ENCODE results near the gene SEC61A2. TPM values are rescaled to one million over a fixed set of nuclear protein-coding genes. Genes with fewer than 3 reads are reported as not detected.

Gene SEC61A2
- total RNA-seq, 4 donors from 2014 or later: 1.5 to 15.1 (median 7.6) TPM

DNA sequence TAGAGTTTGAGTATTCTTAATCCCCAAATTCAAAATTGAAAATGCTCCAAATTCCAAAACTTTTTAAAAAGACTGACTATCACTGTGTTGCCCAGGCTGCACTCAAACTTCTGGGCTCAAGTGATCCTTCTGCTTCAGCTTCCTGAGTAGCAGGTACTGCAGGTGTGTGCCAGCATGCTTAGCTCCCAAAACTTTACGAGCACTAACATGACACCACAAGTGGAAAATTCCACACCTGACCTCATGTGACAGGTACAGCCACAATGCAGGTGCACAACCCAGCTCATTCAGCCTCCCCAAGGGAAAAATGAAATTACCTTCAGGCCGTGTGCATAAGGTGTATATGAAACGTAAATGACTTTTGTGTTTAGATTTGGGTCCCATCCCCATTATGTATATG, 83.0 kb downstream of the SEC61A2 start:
- intact Hi-C loops (cut with DNase I; ENCODE audit: low total_unique reads) (no loop called here), in situ Hi-C loops (cut with MboI; ENCODE audit: low pct_ligation_motif_present in 1 of 4, low pct_unique_long_range_greater_than_20kb in 1 of 4, low sequenced_read_pairs in 3 of 4) (no loop called here)
- Histone ChIP-seq H3K36me3 (peaks cover 0 to 16% (median 2%) of the 10 kb centered on the region in 4 donors), H3K4me1 (peaks cover 7 to 32% (median 19%) of the 10 kb centered on the region in 4 donors), H3K9me3 (no peaks in the 10 kb centered on the region), H3K27ac (no peak overlapping the region), H3K27me3 (no peaks in the 10 kb centered on the region), H3K4me3 (no peak overlapping the region)
- no peak for DNase-seq
- 66% methylated on average over 3 of the region's 3 CpGs; no CpG with 5 or more reads in 1 of the 2 donors for WGBS, 2 donors (ENCODE audit: low coverage in 1 of 2)
- TF ChIP-seq EP300 (IDR thresholded peaks at IDR 0.05; ENCODE audit: low read depth) (no peak), POLR2A (IDR thresholded peaks at IDR 0.05) (no peak), POLR2AphosphoS5 (IDR thresholded peaks at IDR 0.05) (no peak)
- TF ChIP-seq, protein P1, sequence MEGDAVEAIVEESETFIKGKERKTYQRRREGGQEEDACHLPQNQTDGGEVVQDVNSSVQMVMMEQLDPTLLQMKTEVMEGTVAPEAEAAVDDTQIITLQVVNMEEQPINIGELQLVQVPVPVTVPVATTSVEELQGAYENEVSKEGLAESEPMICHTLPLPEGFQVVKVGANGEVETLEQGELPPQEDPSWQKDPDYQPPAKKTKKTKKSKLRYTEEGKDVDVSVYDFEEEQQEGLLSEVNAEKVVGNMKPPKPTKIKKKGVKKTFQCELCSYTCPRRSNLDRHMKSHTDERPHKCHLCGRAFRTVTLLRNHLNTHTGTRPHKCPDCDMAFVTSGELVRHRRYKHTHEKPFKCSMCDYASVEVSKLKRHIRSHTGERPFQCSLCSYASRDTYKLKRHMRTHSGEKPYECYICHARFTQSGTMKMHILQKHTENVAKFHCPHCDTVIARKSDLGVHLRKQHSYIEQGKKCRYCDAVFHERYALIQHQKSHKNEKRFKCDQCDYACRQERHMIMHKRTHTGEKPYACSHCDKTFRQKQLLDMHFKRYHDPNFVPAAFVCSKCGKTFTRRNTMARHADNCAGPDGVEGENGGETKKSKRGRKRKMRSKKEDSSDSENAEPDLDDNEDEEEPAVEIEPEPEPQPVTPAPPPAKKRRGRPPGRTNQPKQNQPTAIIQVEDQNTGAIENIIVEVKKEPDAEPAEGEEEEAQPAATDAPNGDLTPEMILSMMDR (IDR thresholded peaks at IDR 0.05): no peak

DNA sequence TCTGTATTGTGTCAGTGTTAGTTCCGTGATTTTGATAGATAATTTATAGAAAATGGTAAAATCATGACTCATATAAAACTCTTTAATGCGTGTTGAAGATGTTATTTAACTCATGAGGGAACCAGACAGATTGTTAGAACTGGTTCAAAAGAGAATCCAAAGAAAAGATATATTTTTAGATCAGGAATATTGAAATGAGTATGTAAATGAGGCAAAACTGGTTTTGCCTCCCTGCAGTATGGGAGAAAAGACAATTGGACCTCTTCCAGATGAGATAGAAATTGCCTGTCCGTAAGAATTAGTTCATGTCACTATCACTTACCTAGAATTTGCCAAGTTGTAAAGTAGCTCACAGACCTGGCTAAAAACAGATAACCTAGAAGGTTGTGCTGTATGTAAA, 84.1 kb downstream of the SEC61A2 start:
- 27 to 42% methylated on average over 3 of the region's 3 CpGs for WGBS, 2 donors (ENCODE audit: low coverage in 1 of 2)
- H3K27ac ChIP-seq: peak overlapping the region; percentile 34 to 58 (median 53)
- TF ChIP-seq, protein P1 (IDR thresholded peaks at IDR 0.05): no peak
- TF ChIP-seq POLR2A (IDR thresholded peaks at IDR 0.05): no peak
- TF ChIP-seq POLR2AphosphoS5 (IDR thresholded peaks at IDR 0.05): no peak
- no peak for TF ChIP-seq EP300 (IDR thresholded peaks at IDR 0.05; ENCODE audit: low read depth)
- H3K9me3 ChIP-seq: no peaks in the 10 kb centered on the region
- intact Hi-C loops (cut with DNase I; ENCODE audit: low total_unique reads): no loop called here
- H3K4me1 ChIP-seq: peaks cover 7 to 32% (median 19%) of the 10 kb centered on the region in 4 donors
- no peak for DNase-seq
- no peak overlapping the region for H3K4me3 ChIP-seq
- in situ Hi-C loops (cut with MboI; ENCODE audit: low pct_ligation_motif_present in 1 of 4, low pct_unique_long_range_greater_than_20kb in 1 of 4, low sequenced_read_pairs in 3 of 4): no loop called here
- no peaks in the 10 kb centered on the region for H3K27me3 ChIP-seq
- H3K36me3 ChIP-seq: peaks cover 0 to 26% (median 4%) of the 10 kb centered on the region in 4 donors

DNA sequence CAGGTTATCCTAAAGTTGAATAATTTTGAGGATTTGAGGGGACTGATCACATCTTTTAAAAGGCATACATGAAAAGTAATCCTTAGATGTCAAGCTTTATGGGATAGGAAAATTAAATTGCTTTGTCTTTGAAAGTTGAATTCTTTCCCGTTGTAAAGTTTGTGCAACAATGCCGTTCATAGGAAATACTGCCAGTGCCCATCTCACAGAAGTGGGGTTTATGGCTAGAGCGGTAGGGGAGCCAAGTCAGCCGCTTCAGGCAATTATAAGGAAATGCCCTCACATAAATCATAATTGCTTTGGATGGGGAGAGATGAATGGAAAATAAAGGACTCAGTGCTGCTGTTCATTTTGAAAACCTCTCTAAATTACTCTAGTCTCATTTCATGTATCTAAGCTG, 84.6 kb downstream of the SEC61A2 start:
- peak; percentile 36 for DNase-seq
- in situ Hi-C loops (cut with MboI; ENCODE audit: low pct_ligation_motif_present in 1 of 4, low pct_unique_long_range_greater_than_20kb in 1 of 4, low sequenced_read_pairs in 3 of 4) (no loop called here), intact Hi-C loops (cut with DNase I; ENCODE audit: low total_unique reads) (no loop called here)
- H3K36me3 ChIP-seq: peaks cover 0 to 31% (median 4%) of the 10 kb centered on the region in 4 donors
- peaks cover 7 to 32% (median 19%) of the 10 kb centered on the region in 4 donors for H3K4me1 ChIP-seq
- no peak overlapping the region for H3K4me3 ChIP-seq
- TF ChIP-seq EP300 (IDR thresholded peaks at IDR 0.05; ENCODE audit: low read depth): no peak
- TF ChIP-seq POLR2AphosphoS5 (IDR thresholded peaks at IDR 0.05): peak in 1 of 3 donors; percentile 20
- no peak for TF ChIP-seq POLR2A (IDR thresholded peaks at IDR 0.05)
- TF ChIP-seq, protein P1 (IDR thresholded peaks at IDR 0.05): no peak
- WGBS, 2 donors (ENCODE audit: low coverage in 1 of 2): 36 to 70% methylated on average over 2 to 4 of the region's 4 CpGs
- no peaks in the 10 kb centered on the region for H3K27me3 ChIP-seq
- H3K27ac ChIP-seq: peak overlapping the region; percentile 34 to 58 (median 53)
- no peaks in the 10 kb centered on the region for H3K9me3 ChIP-seq

DNA sequence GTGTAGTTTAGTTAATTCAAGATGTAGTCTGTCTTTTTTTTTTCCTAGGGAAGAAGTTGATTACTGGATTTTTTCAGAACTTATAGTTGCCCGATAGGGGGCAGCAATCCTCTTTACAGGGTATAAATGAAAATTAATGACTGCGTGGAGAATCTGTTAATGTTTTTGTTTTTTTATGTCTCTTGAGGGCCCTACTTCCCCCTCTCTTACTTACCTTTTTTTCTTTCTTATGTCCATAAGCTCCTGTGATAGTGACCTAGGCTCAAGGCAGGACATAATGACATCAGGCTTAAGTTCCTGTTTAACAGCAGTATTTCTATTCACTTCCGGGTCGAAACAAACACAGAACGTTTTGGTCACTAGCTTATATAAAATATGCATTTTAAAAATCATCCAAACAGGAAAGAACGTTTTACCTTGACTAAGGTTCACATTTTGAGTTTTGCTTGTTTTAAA, 85.3 kb downstream of the SEC61A2 start:
- H3K36me3 ChIP-seq: peaks cover 0 to 34% (median 4%) of the 10 kb centered on the region in 4 donors
- peak overlapping the region in 2 of 4 donors; percentile 0 to 26 for H3K4me3 ChIP-seq
- intact Hi-C loops (cut with DNase I; ENCODE audit: low total_unique reads): no loop called here
- peak overlapping the region; percentile 34 to 58 (median 53) for H3K27ac ChIP-seq
- 11 to 15% methylated on average over 6 of the region's 6 CpGs for WGBS, 2 donors (ENCODE audit: low coverage in 1 of 2)
- DNase-seq: peak; percentile 19
- H3K4me1 ChIP-seq: peaks cover 7 to 34% (median 19%) of the 10 kb centered on the region in 4 donors
- TF ChIP-seq POLR2AphosphoS5 (IDR thresholded peaks at IDR 0.05): no peak
- TF ChIP-seq, protein P1 (IDR thresholded peaks at IDR 0.05): peak; percentile 59 to 75 (median 69)
- no peaks in the 10 kb centered on the region for H3K9me3 ChIP-seq
- in situ Hi-C loops (cut with MboI; ENCODE audit: low pct_ligation_motif_present in 1 of 4, low pct_unique_long_range_greater_than_20kb in 1 of 4, low sequenced_read_pairs in 3 of 4): no loop called here
- no peaks in the 10 kb centered on the region for H3K27me3 ChIP-seq

Small RNA genes within 50 kb of the gene (small RNA-seq; reads per million reads assigned to genes)
- 0 reads per million in 4 donors for gene MIR548AK
- 0 reads per million in 4 donors for gene RNU6-88P

Other genes with a start within 250 kb of the SEC61A2 start
- 10 to 100 TPM; 16.5 to 28.6 (median 23.1) TPM for gene UPF2, start 86.9 kb upstream of the SEC61A2 start, total RNA-seq
- 10 to 100 TPM in 2 of 4 donors, 1 to 10 TPM in 2; 7.0 to 29.5 (median 13.0) TPM for gene DHTKD1, start 60.7 kb upstream of the SEC61A2 start, total RNA-seq
- 10 to 100 TPM; 12.5 to 38.9 (median 17.8) TPM for gene NUDT5, start 66.2 kb downstream of the SEC61A2 start, total RNA-seq
- 10 to 100 TPM; 47.8 to 80.8 (median 53.6) TPM for gene CDC123, start 66.5 kb downstream of the SEC61A2 start, total RNA-seq
- gene CAMK1D, start 219.9 kb downstream of the SEC61A2 start, total RNA-seq: 10 to 100 TPM; 13.5 to 21.4 (median 15.7) TPM

Measured in transverse colon (tissue), 4 donors.